Stimulated activated CD4-positive, alpha-beta T cell treated with anti-CD3 and anti-CD28 coated beads, Interleukin-15, amount 100 ng/mL, for 24 hours (primary cell): ENCODE measurements around the gene BRCA1.
A peak's percentile ranks its signal among the peaks of the same experiment; 100 is the strongest.
"Not testable (repeated sequence)": the region's sequence is repeated elsewhere in the genome, so short reads cannot be mapped to it uniquely, and the experiment has no call there.

Experiments
- DNase-seq: peaks from one replicate; pipeline ENCODE4 v3.0.0-alpha.2; 2020

Gene BRCA1

GRCh38 chr17:43133439-43133838 lies 8.3 kb upstream of the BRCA1 start:
- DNase-seq = not testable (repeated sequence)

- DNase-seq = no peak
These were observed 7.0 kb upstream of the BRCA1 start for GRCh38 chr17:43132117-43132516.

- DNase-seq = no peak
These were observed 4.5 kb upstream of the BRCA1 start for GRCh38 chr17:43129671-43130010.

GRCh38 chr17:43127333-43127876 lies 2.2 kb upstream of the BRCA1 start:
- DNase-seq = not testable (repeated sequence)

- DNase-seq = no peak
These were observed 1.7 kb upstream of the BRCA1 start for GRCh38 chr17:43126911-43127290.

GRCh38 chr17:43125967-43126910 lies 1.1 kb upstream of the BRCA1 start:
- peak; percentile 5 for DNase-seq

GRCh38 chr17:43118679-43119615 lies 6.2 kb downstream of the BRCA1 start:
- DNase-seq = no peak

- DNase-seq = no peak
These were observed 11.0 kb downstream of the BRCA1 start for GRCh38 chr17:43114151-43114552.

- DNase-seq = no peak
These were observed 18.6 kb downstream of the BRCA1 start for GRCh38 chr17:43106552-43106951.

- no peak for DNase-seq
These were observed 20.0 kb downstream of the BRCA1 start for GRCh38 chr17:43105146-43105545.

- no peak for DNase-seq
These were observed 20.5 kb downstream of the BRCA1 start for GRCh38 chr17:43104665-43105064.

GRCh38 chr17:43095364-43095763 lies 29.8 kb downstream of the BRCA1 start:
- DNase-seq = not testable (repeated sequence)

GRCh38 chr17:43094129-43094835 lies 30.9 kb downstream of the BRCA1 start:
- DNase-seq = no peak

- no peak for DNase-seq
These were observed 32.3 kb downstream of the BRCA1 start for GRCh38 chr17:43092901-43093300.

- DNase-seq = no peak
These were observed 35.1 kb downstream of the BRCA1 start for GRCh38 chr17:43090022-43090421.

- DNase-seq = no peak
These were observed 39.7 kb downstream of the BRCA1 start for GRCh38 chr17:43085474-43085873.

GRCh38 chr17:43079641-43080302 lies 45.4 kb downstream of the BRCA1 start:
- no peak for DNase-seq

- no peak for DNase-seq
These were observed 50.3 kb downstream of the BRCA1 start for GRCh38 chr17:43074869-43075268.

- DNase-seq = no peak
These were observed 54.3 kb downstream of the BRCA1 start for GRCh38 chr17:43070872-43071271.

GRCh38 chr17:43070257-43070656 lies 54.9 kb downstream of the BRCA1 start:
- DNase-seq = no peak

GRCh38 chr17:43069368-43069898 lies 55.7 kb downstream of the BRCA1 start:
- DNase-seq = no peak
